Breast epithelium (tissue), 3 donors: ENCODE results near the gene EXOC3L4.

Source experiments
- CTCF ChIP-seq, 3 donors: fragments of 450-650 bp; IDR thresholded peaks; one replicate each; pipeline ENCODE4 v1.5.1; 2016 to 2017; ENCODE audit warnings: antibody characterized with exemption in 3 of 3, mild to moderate bottlenecking in 3 of 3, moderate library complexity in 3 of 3
- POLR2A ChIP-seq: fragments of 450-650 bp; IDR thresholded peaks from one replicate; pipeline ENCODE4 v1.6.1; 2016; ENCODE audit warnings: antibody characterized with exemption, mild to moderate bottlenecking, moderate library complexity

- TF ChIP-seq CTCF (IDR thresholded peaks at IDR 0.05): no peak
- TF ChIP-seq POLR2A: no peak
Measured at GRCh38 chr14:103074729-103075367, 19.7 kb upstream of the EXOC3L4 start.
